IMR-90 (cell line): ENCODE data around the gene RPS3. TPM values are rescaled to one million over a fixed set of nuclear protein-coding genes. Genes with fewer than 3 reads are reported as not detected.

Source experiments
- ATAC-seq: fragments of 200-7000 bp; cut with Tn5 transposase; 2 replicates; pipeline ENCODE4 v1.9.1; 2020; ENCODE audit warnings: low read depth, mild to moderate bottlenecking, moderate library complexity
- BruUV-seq: library from RNA; stranded (reverse); fragments of 400-500 nt; replicated peaks from 2 replicates; lab custom pipeline; 2021; lab: Mats Ljungman, UMichigan
- CTCF ChIA-PET: fragments of 300-600 bp; formaldehyde crosslinking; extraction: SDS; loops from one replicate; lab custom pipeline; 2021; ENCODE audit warnings: antibody characterized with exemption; lab: Yijun Ruan, JAX
- POLR2A ChIA-PET: fragments of 300-600 bp; sonication (Branson Sonifier 250); formaldehyde crosslinking; loops from one replicate; lab custom pipeline; 2022; ENCODE audit warnings: antibody characterized with exemption; ENCODE audit not compliant: unreplicated experiment; lab: Charles Lee
- DNase-seq: peaks from one replicate; pipeline ENCODE4 v3.0.0; 2013
- H2AFZ ChIP-seq: replicated peaks from 2 replicates; pipeline ENCODE3; 2013; ENCODE audit warnings: low read length, mild to moderate bottlenecking; ENCODE audit not compliant: poor library complexity
- H2AK5ac ChIP-seq: 2 replicates; pipeline ENCODE4 v1.6.1; 2013; ENCODE audit warnings: low read depth, low read length, inconsistent platforms
- H2AK9ac ChIP-seq: replicated peaks from 2 replicates; pipeline ENCODE3; 2013; ENCODE audit warnings: mild to moderate bottlenecking, low read depth, low read length, moderate library complexity; ENCODE audit not compliant: poor library complexity
- H2BK120ac ChIP-seq: 2 replicates; pipeline ENCODE4 v1.6.1; 2013; ENCODE audit warnings: low read depth, low read length, inconsistent platforms
- H2BK15ac ChIP-seq: 3 replicates; pipeline ENCODE4 v1.6.1; 2013; ENCODE audit warnings: low read depth, low read length, inconsistent platforms
- H2BK20ac ChIP-seq: 2 replicates; pipeline ENCODE4 v1.6.1; 2013; ENCODE audit warnings: low read depth, mild to moderate bottlenecking, inconsistent platforms, low read length, moderate library complexity
- H2BK5ac ChIP-seq: 2 replicates; pipeline ENCODE4 v1.6.1; 2013; ENCODE audit warnings: mild to moderate bottlenecking, low read depth, low read length, inconsistent platforms; ENCODE audit not compliant: poor library complexity, severe bottlenecking
- H3K14ac ChIP-seq: replicated peaks from 2 replicates; pipeline ENCODE4 v1.6.1; 2013; ENCODE audit warnings: low read depth, low read length, inconsistent platforms
- H3K18ac ChIP-seq: 2 replicates; pipeline ENCODE4 v1.6.1; 2013; ENCODE audit warnings: low read depth, low read length, control low read depth
- H3K23ac ChIP-seq: 2 replicates; pipeline ENCODE4 v1.6.1; 2013; ENCODE audit warnings: low read depth, low read length, inconsistent platforms
- H3K27ac ChIP-seq: 2 replicates; pipeline ENCODE4 v1.5.1; 2013; ENCODE audit warnings: mild to moderate bottlenecking, control low read depth, low read length; ENCODE audit not compliant: insufficient read depth
- H3K27me3 ChIP-seq: 2 replicates; pipeline ENCODE4 v1.6.1; 2013; ENCODE audit warnings: low read length; ENCODE audit not compliant: control insufficient read depth, insufficient read depth
- H3K36me3 ChIP-seq: 2 replicates; pipeline ENCODE4 v1.6.1; 2013; ENCODE audit warnings: low read length, mixed read lengths; ENCODE audit not compliant: control insufficient read depth, insufficient read depth
- H3K4ac ChIP-seq: 2 replicates; pipeline ENCODE4 v1.6.1; 2013; ENCODE audit warnings: low read depth, low read length, inconsistent platforms
- H3K4me1 ChIP-seq: 2 replicates; pipeline ENCODE4 v1.6.1; 2013; ENCODE audit warnings: low read length, mixed read lengths; ENCODE audit not compliant: control insufficient read depth, insufficient read depth
- H3K4me2 ChIP-seq: 2 replicates; pipeline ENCODE4 v1.6.1; 2013; ENCODE audit warnings: low read depth, mild to moderate bottlenecking, control low read depth, low read length, moderate library complexity
- H3K4me3 ChIP-seq: 2 replicates; pipeline ENCODE4 v1.5.1; 2013; ENCODE audit warnings: low read depth, mild to moderate bottlenecking, control low read depth, low read length, moderate library complexity; ENCODE audit not compliant: insufficient read depth
- H3K56ac ChIP-seq: 2 replicates; pipeline ENCODE4 v1.6.1; 2013; ENCODE audit warnings: low read length, inconsistent platforms; ENCODE audit not compliant: insufficient read depth; ENCODE audit errors: extremely low read depth
- H3K79me1 ChIP-seq, 2 experiments: 2 replicates each; pipeline ENCODE4 v1.6.1; 2013; ENCODE audit warnings: low read length in 2 of 2, inconsistent platforms in 1 of 2, low read depth in 1 of 2
- H3K9ac ChIP-seq: 2 replicates; pipeline ENCODE4 v1.6.1; 2013; ENCODE audit warnings: low read depth, low read length, control low read depth
- H3K9me1 ChIP-seq: 2 replicates; pipeline ENCODE4 v1.6.1; 2013; ENCODE audit warnings: low read length, inconsistent platforms; ENCODE audit not compliant: insufficient read depth
- H3K9me3 ChIP-seq: 2 replicates; pipeline ENCODE4 v1.6.1; 2013; ENCODE audit warnings: low read length; ENCODE audit not compliant: control insufficient read depth, insufficient read depth
- H4K20me1 ChIP-seq: 2 replicates; pipeline ENCODE4 v1.6.1; 2013; ENCODE audit warnings: low read length, inconsistent platforms; ENCODE audit not compliant: insufficient read depth
- H4K5ac ChIP-seq: 2 replicates; pipeline ENCODE4 v1.6.1; 2013; ENCODE audit warnings: mild to moderate bottlenecking, low read depth, low read length, control low read depth
- H4K8ac ChIP-seq, 2 experiments: 2 replicates each; pipeline ENCODE4 v1.6.1; 2013; ENCODE audit warnings: low read depth in 2 of 2, low read length in 2 of 2, control low read depth in 1 of 2, inconsistent platforms in 1 of 2
- H4K91ac ChIP-seq: 2 replicates; pipeline ENCODE4 v1.6.1; 2013; ENCODE audit warnings: low read depth, low read length, inconsistent platforms; ENCODE audit not compliant: insufficient read depth
- BHLHE40 ChIP-seq: fragments of 150-350 bp; IDR thresholded peaks from 2 replicates; pipeline ENCODE4 v1.6.1; 2016; ENCODE audit warnings: mild to moderate bottlenecking, low read depth, low read length
- CEBPB ChIP-seq: IDR thresholded peaks from 2 replicates; pipeline ENCODE4 v1.6.1; 2012; ENCODE audit warnings: low read depth, low read length, improper control_type of control experiment
- MAFK ChIP-seq: IDR thresholded peaks from 2 replicates; pipeline ENCODE4 v1.6.1; 2012; ENCODE audit warnings: low read depth, low read length, improper control_type of control experiment
- NFE2L2 ChIP-seq: fragments of 150-350 bp; IDR thresholded peaks from 2 replicates; pipeline ENCODE4 v1.6.1; 2016; ENCODE audit warnings: low read depth, mild to moderate bottlenecking, low read length
- WGBS, 2 experiments: methylation state at CpG; one replicate each; pipeline versions ENCODE4 v1.1.5 to v1.1.7; 2013; ENCODE audit warnings: missing lambda C conversion rate in 2 of 2; ENCODE audit not compliant: insufficient read length in 1 of 2; ENCODE audit errors: extremely low coverage in 2 of 2; 5-methylcytosine and 5-hydroxymethylcytosine counted together
- dilution Hi-C: fragments of 300-500 bp; cut with HindIII; formaldehyde crosslinking; loops from one replicate; pipeline ENCODE4 v1.14.3; 2018; ENCODE audit warnings: low sequenced_read_pairs; ENCODE audit not compliant: unreplicated experiment
- in situ Hi-C: fragments of 300-500 bp; cut with MboI; formaldehyde crosslinking; loops from 3 replicates; pipeline ENCODE4 v1.14.3; 2019; ENCODE audit warnings: low sequenced_read_pairs, inconsistent platforms, mixed read lengths
- intact Hi-C: fragments of 100-400 bp; cut with micrococcal nuclease; formaldehyde crosslinking; loops from 2 replicates; pipeline ENCODE4 v1.10.0; 2022
- polyA plus RNA-seq, 3 experiments: library from polyadenylated mRNA; depleted of rRNA; stranded (reverse); fragments of >200 nt; gene quantifications; 2 replicates each; pipeline ENCODE4 v1.2.3, GENCODE V29; 2012; ENCODE audit warnings: low replicate concordance in 1 of 3
- total RNA-seq: library from RNA; depleted of rRNA; stranded (reverse); fragments of >200 nt; gene quantifications from 2 replicates; pipeline ENCODE4 v1.2.3, GENCODE V29; 2012

Gene RPS3
- total and polyA plus RNA-seq, 2 of the 4 experiments (the other 2 are of a cell fraction), result 2,360 to 2,477 TPM

GRCh38 chr11:75431533-75432525, 32.5 kb downstream of the RPS3 start:
- no peak overlapping the region for H3K27ac ChIP-seq
- POLR2A ChIA-PET, result no interaction called here
- no peak overlapping the region for H3K4me2 ChIP-seq
- peaks cover 6% of the 10 kb centered on the region for H3K9me3 ChIP-seq
- H3K9ac ChIP-seq, result no peak overlapping the region
- no peak overlapping the region for H3K4me3 ChIP-seq
- no peak overlapping the region for H3K14ac ChIP-seq
- intact Hi-C loops, result no loop called here
- TF ChIP-seq CEBPB (no peak), MAFK (no peak), BHLHE40 (no peak), NFE2L2 (no peak)
- DNase-seq (no peak), ATAC-seq (no peak)
- WGBS, 2 experiments, result 17% methylated on average over 4 of the region's 16 CpGs; no CpG with 5 or more reads in 1 of the 2 experiments
- no peak overlapping the region for H3K56ac ChIP-seq
- no peak overlapping the region for H2AK5ac ChIP-seq
- CTCF ChIA-PET, result interaction anchor here (1.1 kb wide), 1 partner anchor 31 kb away, joined by 3 read pairs; no protein-coding TSS in a partner anchor
- H2BK15ac ChIP-seq, result no peak overlapping the region
- 0 out of 2 replicates have a peak, but pooled peaks cover 3% of the 10 kb centered on the region for H3K4me1 ChIP-seq
- no peak overlapping the region for H4K91ac ChIP-seq
- H3K79me1 ChIP-seq, result no peaks in the 10 kb centered on the region
- H2AFZ ChIP-seq, result no peak overlapping the region
- H2BK120ac ChIP-seq, result no peak overlapping the region
- BruUV-seq, result no TSS peak
- dilution Hi-C loops, result no loop called here
- H2BK5ac ChIP-seq, result no peak overlapping the region
- H3K18ac ChIP-seq, result no peak overlapping the region
- H3K4ac ChIP-seq, result no peak overlapping the region
- H4K20me1 ChIP-seq, result 0 out of 2 replicates have a peak, but pooled peaks cover 3% of the 10 kb centered on the region
- no peaks in the 10 kb centered on the region for H3K36me3 ChIP-seq
- no peak overlapping the region for H2AK9ac ChIP-seq
- peaks cover 36% of the 10 kb centered on the region for H3K27me3 ChIP-seq
- no peak overlapping the region for H2BK20ac ChIP-seq
- H3K23ac ChIP-seq, result no peak overlapping the region
- no peaks in the 10 kb centered on the region for H3K9me1 ChIP-seq
- H4K8ac ChIP-seq, result no peak overlapping the region
- in situ Hi-C loops, result no loop called here
- no peak overlapping the region for H4K5ac ChIP-seq
